Activated CD4-positive, alpha-beta T cell treated with anti-CD3 and anti-CD28 coated beads, Interleukin-2, Interleukin-6, amounts not matched to agents 100 ng/mL and 50 ng/mL, durations not matched to agents 16 hours and 8 hours (primary cell): ENCODE measurements around the gene CLRN3.

Experiments used
- DNase-seq: peaks from one replicate; pipeline ENCODE4 v3.0.0-alpha.2; 2020

Gene CLRN3

GRCh38 chr10:127836176-127836575 is 56.6 kb downstream of the CLRN3 start:
- no peak for DNase-seq

GRCh38 chr10:127834791-127835190 is 58.0 kb downstream of the CLRN3 start:
- DNase-seq: no peak

GRCh38 chr10:127834221-127834620 is 58.5 kb downstream of the CLRN3 start:
- no peak for DNase-seq

DNA sequence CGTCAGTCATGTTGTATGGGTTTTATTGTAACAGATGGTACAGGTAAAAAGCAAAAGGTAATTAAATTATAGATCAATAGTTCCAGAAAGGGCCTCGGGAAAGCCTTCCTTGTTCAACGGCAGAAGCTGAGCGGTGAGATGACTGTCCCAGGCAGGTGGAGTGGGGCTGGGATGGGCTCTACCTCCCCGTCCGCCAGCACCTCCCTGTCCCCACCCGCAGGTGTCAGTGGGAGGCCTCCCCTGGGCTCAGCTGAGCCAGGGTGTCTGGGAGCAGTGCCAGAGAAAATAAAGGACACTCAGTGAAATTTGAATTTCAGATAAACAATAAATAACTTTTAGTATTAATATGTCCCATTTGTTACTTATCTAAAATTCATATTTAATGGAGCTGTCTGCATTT is 58.9 kb downstream of the CLRN3 start:
- no peak for DNase-seq

GRCh38 chr10:127832501-127832900 is 60.2 kb downstream of the CLRN3 start:
- DNase-seq: no peak

DNA sequence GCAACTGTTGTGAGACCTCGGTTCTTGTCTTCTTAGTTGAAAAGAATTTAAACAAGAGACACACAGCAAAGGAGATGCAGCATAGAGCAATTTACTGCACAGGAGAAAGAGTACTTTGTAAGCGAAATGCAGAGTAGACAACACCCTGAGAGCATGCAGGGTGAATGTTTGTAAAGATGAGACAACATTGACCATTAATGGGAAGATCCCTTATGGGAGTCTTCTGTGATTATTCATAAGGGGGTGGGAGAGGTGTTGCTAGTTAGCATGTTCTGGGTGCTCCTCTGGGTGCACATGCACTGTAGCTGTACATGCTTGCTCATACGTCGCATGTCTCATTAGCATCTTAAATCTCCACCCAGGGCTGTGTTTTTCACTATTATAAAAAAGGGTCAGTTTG is 62.3 kb downstream of the CLRN3 start:
- DNase-seq: no peak
